IPS-18a (cell line): ENCODE results near the gene SLC4A5.

Experiments
- H3K27ac ChIP-seq: one replicate; pipeline ENCODE4 v1.5.1; 2013; ENCODE audit warnings: low read length
- H3K27me3 ChIP-seq: one replicate; pipeline ENCODE4 v1.6.1; 2013; ENCODE audit warnings: mild to moderate bottlenecking, low read length; ENCODE audit not compliant: control insufficient read depth, insufficient read depth
- H3K36me3 ChIP-seq: one replicate; pipeline ENCODE4 v1.6.1; 2013; ENCODE audit warnings: low read depth, low read length; ENCODE audit not compliant: control insufficient read depth
- H3K4me1 ChIP-seq: one replicate; pipeline ENCODE4 v1.6.1; 2013; ENCODE audit warnings: low read depth, low read length; ENCODE audit not compliant: control insufficient read depth
- H3K4me3 ChIP-seq: one replicate; pipeline ENCODE4 v1.5.1; 2013; ENCODE audit warnings: low read length
- H3K9ac ChIP-seq: one replicate; pipeline ENCODE4 v1.6.1; 2013; ENCODE audit warnings: mild to moderate bottlenecking, low read length, moderate library complexity
- H3K9me3 ChIP-seq: one replicate; pipeline ENCODE4 v1.6.1; 2013; ENCODE audit warnings: low read depth, low read length; ENCODE audit not compliant: control insufficient read depth

Gene SLC4A5

DNA sequence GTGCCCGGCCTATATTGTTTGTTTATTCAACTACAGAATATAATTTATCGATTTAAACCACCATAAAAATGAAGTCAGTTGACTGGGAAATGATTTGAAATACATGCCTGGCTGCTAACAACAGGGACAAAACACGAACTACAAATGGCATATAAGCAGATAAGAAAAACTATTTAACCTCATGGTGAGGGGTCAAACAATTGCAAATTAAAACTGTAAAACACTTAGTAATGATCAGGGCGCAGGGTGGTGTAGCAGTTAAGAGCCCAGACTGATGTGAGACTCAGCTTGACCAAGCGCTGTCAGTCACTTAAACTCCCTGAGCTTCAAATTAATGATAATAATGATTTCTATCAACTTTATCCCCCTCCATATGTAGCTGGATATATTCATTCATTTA lies 138.1 kb downstream of the SLC4A5 start:
- Histone ChIP-seq H3K9ac (no peak overlapping the region), H3K9me3 (no peaks in the 10 kb centered on the region), H3K4me3 (no peak overlapping the region), H3K27me3 (no peaks in the 10 kb centered on the region), H3K36me3 (peaks cover 66% of the 10 kb centered on the region), H3K27ac (no peak overlapping the region), H3K4me1 (peaks cover 10% of the 10 kb centered on the region)

DNA sequence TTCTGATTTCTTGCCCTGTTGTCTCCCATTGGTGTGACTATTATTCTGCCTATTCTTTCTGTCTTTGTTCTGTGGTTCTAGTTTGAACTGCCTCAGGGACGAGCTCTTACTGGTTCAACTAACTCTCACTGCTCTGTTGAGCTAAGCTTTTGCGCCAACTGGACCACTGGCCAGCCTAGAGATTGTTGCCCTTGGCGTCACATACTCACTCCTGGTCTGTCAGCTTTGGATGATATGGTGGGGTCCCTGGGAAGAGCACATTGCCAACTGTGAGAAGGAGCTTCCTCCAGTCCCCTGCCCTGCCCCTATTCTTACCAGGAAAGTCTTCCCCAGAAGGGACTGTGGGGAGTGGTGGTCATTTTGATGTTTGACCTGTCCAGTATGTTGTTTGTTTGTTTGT lies 138.8 kb downstream of the SLC4A5 start:
- H3K4me3 ChIP-seq = no peak overlapping the region
- no peak overlapping the region for H3K27ac ChIP-seq
- H3K9ac ChIP-seq = no peak overlapping the region
- peaks cover 64% of the 10 kb centered on the region for H3K36me3 ChIP-seq
- H3K27me3 ChIP-seq = no peaks in the 10 kb centered on the region
- no peaks in the 10 kb centered on the region for H3K9me3 ChIP-seq
- H3K4me1 ChIP-seq = peaks cover 14% of the 10 kb centered on the region

DNA sequence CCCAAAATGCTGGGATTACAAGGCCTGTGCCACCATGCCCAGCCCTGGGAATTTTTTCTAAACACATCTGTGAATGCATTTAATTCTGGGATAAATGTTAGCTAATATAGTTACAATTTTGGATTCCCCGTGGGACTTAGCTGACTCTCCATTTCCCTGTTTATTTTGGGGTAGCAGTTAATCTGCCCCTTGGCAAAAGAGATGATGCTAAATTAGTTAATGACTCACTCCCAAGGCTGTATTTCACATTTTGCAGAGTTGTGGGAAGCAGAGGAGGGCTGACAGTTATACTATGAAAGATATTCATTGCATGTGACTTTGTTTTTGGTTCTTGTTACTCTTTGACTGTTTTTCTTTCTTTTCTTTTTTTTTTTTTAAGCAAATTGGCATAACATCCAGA lies 141.6 kb downstream of the SLC4A5 start:
- no peak overlapping the region for H3K27ac ChIP-seq
- H3K27me3 ChIP-seq = peaks cover 5% of the 10 kb centered on the region
- H3K4me1 ChIP-seq = peaks cover 14% of the 10 kb centered on the region
- peak overlapping the region; percentile 15 for H3K9ac ChIP-seq
- H3K9me3 ChIP-seq = no peaks in the 10 kb centered on the region
- peaks cover 44% of the 10 kb centered on the region for H3K36me3 ChIP-seq
- no peak overlapping the region for H3K4me3 ChIP-seq

DNA sequence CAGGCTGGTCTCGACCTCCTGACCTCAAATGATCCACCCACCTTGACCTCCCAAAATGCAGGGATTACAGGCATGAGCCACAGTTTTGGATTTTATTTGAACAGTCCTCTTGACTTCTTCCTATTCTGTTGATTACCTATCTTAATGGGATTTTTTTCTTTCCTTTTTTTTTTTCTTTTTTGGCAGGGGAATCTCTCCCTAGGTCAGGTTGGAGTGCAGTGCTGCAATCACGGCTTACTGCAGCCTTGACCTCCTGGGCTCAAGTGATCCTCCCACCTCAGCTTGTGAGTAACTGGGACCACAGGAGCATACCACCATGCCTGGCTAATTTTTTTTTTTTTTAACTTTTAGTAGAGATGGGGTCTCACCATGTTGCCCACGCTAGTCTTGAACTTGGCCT lies 142.0 kb downstream of the SLC4A5 start:
- Histone ChIP-seq H3K36me3 (peaks cover 42% of the 10 kb centered on the region), H3K4me1 (peaks cover 14% of the 10 kb centered on the region), H3K27ac (no peak overlapping the region), H3K4me3 (peak overlapping the region; percentile 78), H3K9me3 (no peaks in the 10 kb centered on the region), H3K9ac (peak overlapping the region; percentile 15), H3K27me3 (peaks cover 5% of the 10 kb centered on the region)

DNA sequence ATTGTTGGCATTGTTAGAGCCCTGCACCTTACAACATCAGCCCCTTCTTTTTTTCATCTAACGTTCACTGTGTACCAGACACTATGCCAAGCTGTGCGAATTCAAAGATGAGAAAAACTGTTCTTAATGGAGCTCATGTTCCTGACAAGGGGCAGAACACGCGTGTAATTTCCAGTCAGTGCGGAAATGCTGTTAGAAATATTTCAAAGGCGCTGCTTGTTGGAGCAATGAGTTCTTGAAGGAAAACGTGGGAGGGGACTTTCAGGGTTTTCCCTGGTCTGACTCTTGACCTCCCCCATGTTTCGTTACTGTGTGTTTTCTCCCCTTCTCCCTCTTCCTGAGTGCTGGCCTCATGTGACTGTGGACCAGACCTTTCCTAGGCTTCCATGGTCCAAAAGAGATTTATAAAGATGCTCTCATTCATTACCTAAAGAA lies 143.3 kb downstream of the SLC4A5 start:
- Histone ChIP-seq H3K4me1 (peaks cover 14% of the 10 kb centered on the region), H3K36me3 (peaks cover 32% of the 10 kb centered on the region), H3K27me3 (peaks cover 5% of the 10 kb centered on the region), H3K9me3 (no peaks in the 10 kb centered on the region), H3K4me3 (peak overlapping the region; percentile 78), H3K27ac (peak overlapping the region; percentile 44), H3K9ac (peak overlapping the region; percentile 100)

DNA sequence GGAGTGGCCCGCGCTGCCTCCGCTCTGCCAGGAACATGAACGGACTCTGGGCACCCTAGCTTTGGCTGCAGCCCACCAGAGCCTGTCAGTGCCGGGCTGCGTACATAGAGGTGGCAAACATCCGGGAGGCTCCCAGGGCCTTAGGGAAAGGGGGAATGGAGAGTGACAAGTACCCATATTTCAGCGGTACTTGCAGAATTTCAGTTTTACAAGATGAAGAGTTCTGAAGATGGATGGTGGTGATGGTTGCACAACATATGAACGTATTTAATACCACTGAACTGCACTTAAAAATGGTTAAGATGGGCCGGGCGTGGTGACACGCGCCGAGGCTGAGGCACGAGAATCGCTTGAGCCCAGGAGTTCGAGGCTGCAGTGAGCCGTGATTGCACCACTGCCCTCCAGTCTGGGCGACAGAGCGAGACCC lies 143.9 kb downstream of the SLC4A5 start:
- peak overlapping the region; percentile 100 for H3K9ac ChIP-seq
- peaks cover 27% of the 10 kb centered on the region for H3K36me3 ChIP-seq
- H3K4me1 ChIP-seq = peaks cover 11% of the 10 kb centered on the region
- H3K27ac ChIP-seq = peak overlapping the region; percentile 44
- peaks cover 5% of the 10 kb centered on the region for H3K27me3 ChIP-seq
- H3K4me3 ChIP-seq = peak overlapping the region; percentile 78
- H3K9me3 ChIP-seq = no peaks in the 10 kb centered on the region

DNA sequence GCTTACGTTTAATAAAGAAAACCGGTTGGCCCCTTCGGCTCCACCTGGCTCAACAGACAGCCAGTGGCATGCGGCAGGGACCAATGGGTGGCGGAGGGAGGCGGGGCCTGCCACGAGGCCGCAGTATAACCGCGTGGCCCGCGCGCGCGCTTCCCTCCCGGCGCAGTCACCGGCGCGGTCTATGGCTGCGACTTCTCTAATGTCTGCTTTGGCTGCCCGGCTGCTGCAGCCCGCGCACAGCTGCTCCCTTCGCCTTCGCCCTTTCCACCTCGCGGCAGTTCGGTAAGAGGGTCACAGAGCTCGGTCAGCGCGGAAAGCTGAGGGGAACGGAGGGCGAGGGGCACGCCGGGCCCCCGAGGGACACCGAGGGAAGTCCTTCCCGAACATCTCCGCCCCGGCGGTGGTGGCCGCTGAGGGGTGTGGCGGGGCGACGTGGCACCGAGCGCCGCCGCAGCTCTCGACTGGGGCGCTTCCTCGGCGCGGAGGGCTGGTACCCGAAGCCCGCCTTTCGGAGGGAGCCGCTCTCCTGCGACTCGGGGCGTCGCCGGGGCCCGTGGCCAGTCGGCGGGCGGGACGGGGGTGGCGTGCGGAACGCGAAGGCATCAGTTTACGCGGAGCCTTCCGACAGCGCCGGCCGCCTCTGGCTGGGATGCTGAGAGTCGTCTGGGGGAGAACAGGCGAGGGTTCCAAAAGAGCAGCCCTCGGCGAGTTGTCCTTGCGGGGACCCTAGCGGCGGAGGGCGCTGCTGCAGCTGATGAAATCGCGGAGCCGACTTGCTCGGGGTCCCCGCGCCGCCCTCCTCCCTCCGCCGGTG lies 144.5 kb downstream of the SLC4A5 start, which contains the start of gene MTHFD2:
TSS of gene MTHFD2 (plus strand) at position 155 of the 814 bp plus-strand sequence. CDS start at position 182, 27 bp downstream.
- H3K27me3 ChIP-seq = peaks cover 5% of the 10 kb centered on the region
- H3K27ac ChIP-seq = peak within 1 kb of the TSS; percentile 98
- H3K9ac ChIP-seq = peak within 1 kb of the TSS; percentile 100
- peaks cover 23% of the 10 kb centered on the region for H3K36me3 ChIP-seq
- H3K4me3 ChIP-seq = peak within 1 kb of the TSS; percentile 78
- no peaks in the 10 kb centered on the region for H3K9me3 ChIP-seq
- H3K4me1 ChIP-seq = peaks cover 8% of the 10 kb centered on the region

DNA sequence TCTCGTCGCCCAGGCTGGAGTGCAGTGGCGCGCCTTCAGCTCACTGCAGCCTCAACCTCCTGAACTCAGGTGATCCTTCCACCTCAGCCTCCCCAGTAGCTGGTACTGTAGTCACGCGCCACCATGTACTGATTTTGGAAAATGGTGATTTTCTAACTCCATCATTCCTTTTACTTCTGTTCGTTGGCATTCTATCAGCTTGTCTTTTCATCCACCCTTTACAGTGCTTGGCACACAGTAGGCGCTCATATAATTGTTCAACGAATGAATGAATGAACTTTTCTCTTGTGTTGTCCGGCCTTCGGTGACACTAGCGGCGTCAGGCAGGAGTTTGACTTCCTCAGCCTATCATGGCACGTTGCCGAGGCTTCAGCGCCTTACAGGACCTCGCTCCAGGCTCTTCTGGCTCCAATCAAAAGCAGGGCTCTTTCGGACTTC lies 145.2 kb downstream of the SLC4A5 start:
- Histone ChIP-seq H3K27ac (no peak overlapping the region), H3K9ac (peak overlapping the region; percentile 100), H3K9me3 (no peaks in the 10 kb centered on the region), H3K36me3 (peaks cover 20% of the 10 kb centered on the region), H3K4me1 (peaks cover 8% of the 10 kb centered on the region), H3K4me3 (peak overlapping the region; percentile 78), H3K27me3 (peaks cover 5% of the 10 kb centered on the region)

DNA sequence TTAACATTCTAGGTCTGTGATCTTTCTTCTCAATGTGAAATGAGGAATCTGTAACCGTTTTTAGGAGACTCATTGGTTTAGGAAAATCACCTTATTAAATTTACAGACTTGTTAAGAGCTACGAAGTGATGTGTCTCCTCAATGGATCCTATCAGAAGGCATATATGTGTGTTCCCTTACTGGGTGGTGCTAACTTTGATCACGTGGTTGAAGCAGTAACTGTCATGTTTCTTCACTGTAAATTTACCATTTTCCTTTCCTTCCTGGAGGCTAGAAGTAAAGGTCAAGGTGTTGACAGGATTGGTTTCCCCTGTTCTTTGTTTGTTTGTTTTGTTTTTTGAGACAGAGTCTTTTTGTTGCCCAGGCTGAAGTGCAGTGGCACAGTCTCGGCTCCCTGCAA lies 146.2 kb downstream of the SLC4A5 start:
- no peaks in the 10 kb centered on the region for H3K9me3 ChIP-seq
- H3K4me3 ChIP-seq = no peak overlapping the region
- H3K27me3 ChIP-seq = peaks cover 5% of the 10 kb centered on the region
- H3K27ac ChIP-seq = no peak overlapping the region
- no peak overlapping the region for H3K9ac ChIP-seq
- H3K36me3 ChIP-seq = peaks cover 17% of the 10 kb centered on the region
- peaks cover 15% of the 10 kb centered on the region for H3K4me1 ChIP-seq

DNA sequence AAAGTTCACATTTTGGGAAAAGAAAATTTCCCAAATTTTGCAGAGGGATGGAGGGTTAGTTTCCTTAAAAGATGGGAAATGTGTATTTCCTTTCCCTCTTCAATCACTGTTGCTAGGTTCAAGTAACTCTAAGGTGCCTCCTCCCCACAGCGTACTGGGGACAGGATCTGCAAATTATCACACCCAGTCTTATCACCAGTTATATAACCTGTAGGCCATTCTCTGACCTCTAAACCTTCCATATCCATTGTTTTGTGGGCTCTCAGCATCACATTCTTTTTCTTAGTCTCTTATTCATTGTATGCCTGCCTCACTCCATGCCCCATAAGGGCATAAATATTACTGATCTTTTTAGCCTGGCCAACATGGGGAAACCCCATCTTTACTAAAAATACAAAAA lies 148.4 kb downstream of the SLC4A5 start:
- Histone ChIP-seq H3K9ac (no peak overlapping the region), H3K27ac (no peak overlapping the region), H3K4me1 (peaks cover 14% of the 10 kb centered on the region), H3K9me3 (no peaks in the 10 kb centered on the region), H3K36me3 (peaks cover 2% of the 10 kb centered on the region), H3K4me3 (no peak overlapping the region), H3K27me3 (peaks cover 5% of the 10 kb centered on the region)

DNA sequence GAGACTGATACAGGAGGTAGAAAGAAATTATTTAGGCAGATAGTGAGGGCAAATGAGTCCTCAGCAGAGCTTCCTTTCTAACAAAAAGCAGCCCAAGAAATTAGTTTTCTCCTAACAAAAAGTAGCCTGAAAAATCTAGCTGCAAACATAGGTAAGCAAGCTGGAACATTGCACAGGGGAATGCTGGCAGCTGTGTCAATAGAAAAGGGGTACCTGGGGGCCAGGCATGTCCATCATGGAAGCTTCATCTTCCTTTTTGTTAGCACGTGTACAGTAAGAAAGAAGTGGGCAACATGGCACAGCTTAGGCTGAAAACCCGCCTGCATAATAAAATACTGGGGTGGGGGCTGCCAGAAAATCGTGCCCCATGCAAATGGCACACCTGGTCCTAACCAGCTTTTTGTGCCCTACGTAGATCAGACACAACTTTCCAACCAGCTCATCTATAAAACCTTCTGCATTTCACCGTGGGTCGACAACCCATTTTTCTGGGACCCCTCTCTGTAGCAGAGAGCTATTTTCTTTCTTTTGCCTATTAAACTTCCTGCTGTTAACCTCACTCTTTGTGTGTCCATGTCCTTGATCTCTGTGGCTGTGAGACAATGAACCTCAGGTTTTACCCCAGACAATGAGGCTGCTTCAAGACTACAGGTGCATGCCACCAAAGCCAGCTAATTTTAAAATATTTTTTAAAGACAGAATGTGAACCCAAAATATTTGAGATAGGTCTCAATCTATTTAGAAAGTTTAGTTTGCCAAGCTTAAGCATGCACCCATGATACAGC lies 151.4 kb downstream of the SLC4A5 start:
- peak overlapping the region; percentile 18 for H3K9ac ChIP-seq
- no peaks in the 10 kb centered on the region for H3K36me3 ChIP-seq
- H3K27me3 ChIP-seq = peaks cover under 1% of the 10 kb centered on the region
- H3K4me1 ChIP-seq = peaks cover 25% of the 10 kb centered on the region
- H3K9me3 ChIP-seq = no peaks in the 10 kb centered on the region
- H3K27ac ChIP-seq = no peak overlapping the region
- no peak overlapping the region for H3K4me3 ChIP-seq
